Lung microvascular endothelial cell (primary cell): ENCODE measurements around the gene KRTAP5-6. TPM values are rescaled to one million over a fixed set of nuclear protein-coding genes. Genes with fewer than 3 reads are reported as not detected.

Experiments used
- DNase-seq, 2 donors: peaks; one replicate each; pipeline versions ENCODE4 v3.0.0 to v3.0.0-alpha.2; 2010; ENCODE audit warnings: low read depth in 2 of 2
- total RNA-seq: library from RNA; depleted of rRNA; stranded (reverse); fragments of >200 nt; gene quantifications from 2 replicates; pipeline ENCODE4 v1.2.1, GENCODE V29; 2014

The KRTAP5-6 gene
- total RNA-seq, 1 donor from 2014 or later, result not detected

DNA sequence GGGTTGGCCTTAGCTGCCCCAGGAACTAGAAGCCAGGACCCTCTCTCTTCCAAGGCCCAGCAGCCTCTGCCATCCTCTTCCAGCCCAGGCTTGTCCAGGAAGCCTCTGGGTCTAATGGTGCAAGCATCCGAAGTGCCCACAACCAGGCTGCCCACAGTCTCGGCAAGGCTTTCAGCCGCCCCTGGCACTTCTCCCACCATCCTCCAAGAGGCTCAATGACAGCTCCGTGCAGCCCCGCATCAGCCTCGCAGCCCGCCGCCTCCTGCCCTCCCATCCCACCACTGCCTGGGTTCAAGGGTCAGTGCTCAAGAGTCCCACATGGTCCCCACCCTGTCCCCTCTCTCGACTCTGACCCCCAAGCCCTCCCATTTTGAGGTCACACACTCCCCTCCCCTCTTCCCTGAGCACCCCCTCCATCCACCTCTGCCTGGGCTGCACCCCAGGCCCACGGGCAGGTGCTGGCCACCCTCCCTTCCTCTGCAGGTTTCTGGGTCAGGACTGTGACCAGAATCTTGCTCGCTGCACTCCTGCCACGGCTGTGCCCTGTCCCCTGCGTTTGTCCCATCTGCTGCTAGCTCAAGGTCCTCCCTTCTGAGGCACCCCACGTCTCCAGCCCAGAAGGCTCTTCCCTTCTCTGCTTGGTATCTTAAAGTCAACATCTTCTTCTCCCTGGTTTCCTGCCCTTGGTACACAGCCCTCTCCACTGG is 36.2 kb downstream of the KRTAP5-6 start:
- DNase-seq, result no peak

- peak in 1 of 2 donors; percentile 5 for DNase-seq
Measured at GRCh38 chr11:1733716-1734640, 37.0 kb downstream of the KRTAP5-6 start.

DNA sequence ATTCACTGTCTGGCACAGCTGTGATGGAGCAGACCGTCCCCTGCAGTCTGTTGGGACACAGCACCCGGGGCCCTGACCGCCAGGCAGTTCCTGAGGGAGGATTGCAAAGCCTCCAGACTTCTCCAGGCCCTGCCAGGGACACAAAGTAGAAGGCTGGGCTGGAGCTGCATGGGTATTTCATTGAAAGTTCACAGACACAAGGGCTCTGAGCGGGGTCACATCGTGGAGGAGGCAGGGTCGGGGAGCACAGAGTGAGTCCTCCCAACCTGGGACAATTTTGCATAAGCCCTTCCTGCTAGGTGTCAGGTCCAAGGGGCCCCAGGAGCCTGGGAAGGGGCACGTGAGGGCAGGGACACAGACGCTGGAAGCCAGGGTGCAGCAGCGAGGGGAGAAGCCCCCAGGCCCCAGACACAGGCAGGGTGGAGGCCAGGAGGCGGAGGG is 37.7 kb downstream of the KRTAP5-6 start:
- DNase-seq, result no peak

GRCh38 chr11:1735271-1735670 is 38.3 kb downstream of the KRTAP5-6 start:
- DNase-seq, result peak in 1 of 2 donors; percentile 10

DNA sequence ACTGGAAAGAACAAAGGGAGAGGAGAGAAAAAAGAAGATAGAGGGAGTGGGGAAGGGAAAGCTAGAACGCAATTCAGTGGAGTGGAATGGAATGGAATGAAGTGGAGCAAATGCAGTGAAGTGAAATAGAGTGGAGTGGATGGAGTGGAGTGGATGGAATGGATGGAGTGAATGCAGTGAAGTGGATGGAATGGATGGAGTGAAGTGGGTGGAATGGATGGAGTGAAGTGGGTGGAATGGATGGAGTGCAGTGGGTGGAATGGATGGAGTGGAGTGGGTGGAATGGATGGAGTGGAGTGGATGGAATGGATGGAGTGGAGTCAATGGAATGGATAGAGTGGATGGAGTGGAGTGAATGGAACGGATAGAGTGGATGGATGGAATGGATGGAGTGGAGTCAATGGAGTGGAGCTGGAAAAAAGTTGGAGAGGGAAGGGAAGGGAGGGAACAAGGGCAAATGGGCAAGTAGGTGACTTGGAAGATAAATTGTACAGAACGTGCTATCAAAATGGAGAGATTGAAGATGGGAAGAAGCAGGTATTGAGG is 39.5 kb downstream of the KRTAP5-6 start:
- DNase-seq, result peak in 1 of 2 donors; percentile 60

- DNase-seq, result no peak
Measured at GRCh38 chr11:1737080-1737757, 40.2 kb downstream of the KRTAP5-6 start.

DNA sequence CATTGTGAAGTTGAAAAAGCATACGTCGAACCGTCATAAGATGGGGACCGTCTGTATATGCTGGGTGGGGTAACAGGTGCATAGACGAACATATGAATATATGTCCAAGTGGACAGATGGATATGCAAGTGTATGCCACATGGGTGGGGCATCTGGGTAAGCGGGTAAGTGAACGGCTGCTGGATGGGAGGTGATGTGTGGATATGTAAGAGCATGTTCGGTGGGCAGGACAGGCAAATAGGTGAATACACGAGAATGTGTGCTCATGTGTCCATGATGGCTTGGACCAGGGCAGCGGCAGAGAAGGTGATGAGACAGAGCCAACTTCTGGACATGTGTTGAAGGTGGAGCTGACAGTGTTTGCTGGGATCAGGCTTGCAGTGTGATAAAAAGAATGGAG is 41.4 kb downstream of the KRTAP5-6 start:
- peak in 1 of 2 donors; percentile 10 for DNase-seq

GRCh38 chr11:1739576-1739975 is 42.6 kb downstream of the KRTAP5-6 start:
- peak in 1 of 2 donors; percentile 10 for DNase-seq

DNA sequence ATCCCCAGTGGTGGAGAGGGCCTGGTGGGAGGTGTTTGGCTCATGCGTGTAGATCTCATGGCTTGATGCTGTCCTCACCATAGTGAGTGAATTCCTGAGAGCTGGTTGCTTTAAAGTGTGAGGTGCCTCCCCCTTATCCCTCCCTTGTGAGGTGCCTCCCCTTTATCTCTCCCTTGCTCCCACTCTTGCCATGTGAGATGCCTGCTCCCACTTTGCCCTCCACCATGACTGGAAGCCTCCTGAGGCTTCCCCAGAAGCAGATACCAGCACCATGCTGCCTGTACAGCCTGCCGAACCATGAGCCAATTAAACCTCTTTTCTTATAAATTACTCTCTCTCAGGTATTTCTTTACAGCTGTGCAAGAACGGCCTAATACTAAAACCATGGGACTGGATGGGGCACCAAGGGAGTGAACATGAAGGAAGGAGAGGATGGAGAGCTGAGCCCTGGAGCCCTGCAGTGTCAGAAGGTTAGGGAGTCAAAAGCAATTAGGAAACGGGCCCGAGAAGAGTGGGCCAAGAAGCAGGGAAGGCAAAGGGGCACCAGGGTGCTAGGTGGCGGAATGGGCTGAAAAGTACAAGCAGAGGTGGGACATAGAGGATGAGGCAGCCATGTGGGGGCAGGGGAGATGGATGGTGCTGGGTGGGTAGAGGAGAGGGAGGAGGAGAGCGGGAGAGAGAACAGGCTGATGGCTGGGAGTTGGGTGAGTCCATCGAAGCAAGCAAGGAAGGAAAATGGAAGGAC is 44.0 kb downstream of the KRTAP5-6 start:
- DNase-seq, result peak in 1 of 2 donors; percentile 15

DNA sequence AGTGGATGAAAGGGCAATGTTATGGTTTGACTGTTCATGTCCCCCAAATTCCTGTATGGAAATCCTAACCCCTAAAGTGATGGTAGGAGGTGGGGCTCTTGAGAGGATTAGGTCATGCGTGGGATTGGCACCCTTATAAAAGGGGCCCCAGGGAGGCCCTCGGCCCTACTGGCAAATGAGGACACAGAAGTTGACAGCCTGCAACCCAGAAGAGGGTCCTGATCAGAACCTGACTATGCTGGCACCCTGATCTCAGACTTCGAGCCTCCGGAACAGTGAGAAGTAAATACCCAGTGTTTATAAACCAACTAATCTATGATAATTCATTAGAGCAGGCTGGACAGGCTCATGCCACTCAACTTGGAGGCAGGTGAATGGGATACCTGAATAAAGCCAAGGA is 44.7 kb downstream of the KRTAP5-6 start:
- DNase-seq, result no peak

- DNase-seq, result no peak
Measured at GRCh38 chr11:1742371-1742770, 45.4 kb downstream of the KRTAP5-6 start.

GRCh38 chr11:1742869-1743584 is 46.0 kb downstream of the KRTAP5-6 start:
- DNase-seq, result no peak

- DNase-seq, result no peak
Measured at GRCh38 chr11:1743585-1744136, 46.7 kb downstream of the KRTAP5-6 start.

- DNase-seq, result peak in 1 of 2 donors; percentile 42
Measured at GRCh38 chr11:1744137-1744886, 47.3 kb downstream of the KRTAP5-6 start.

- DNase-seq, result peak in 1 of 2 donors; percentile 22
Measured at GRCh38 chr11:1744891-1745700, 48.1 kb downstream of the KRTAP5-6 start.

GRCh38 chr11:1745701-1746320 is 48.8 kb downstream of the KRTAP5-6 start:
- no peak for DNase-seq

- DNase-seq, result peak in 1 of 2 donors; percentile 19
Measured at GRCh38 chr11:1746511-1746931, 49.5 kb downstream of the KRTAP5-6 start.
